Measurements from ENCODE around the gene EIF2B1.

- TF ChIP-seq EP300 (IDR thresholded peaks at IDR 0.05; ENCODE audit: low read depth), result no peak
- no peak for TF ChIP-seq CTCF (IDR thresholded peaks at IDR 0.05)
- TF ChIP-seq POLR2A (IDR thresholded peaks at IDR 0.05), result no peak
- no peak for TF ChIP-seq POLR2AphosphoS5 (IDR thresholded peaks at IDR 0.05)
These were observed 37.8 kb downstream of the EIF2B1 start for GRCh38 chr12:123595729-123596128.

All from transverse colon (tissue), 4 donors.